Parathyroid adenoma (tissue), 2 donors: Measurements from ENCODE around the gene CXCL14.

ENCODE experiments used
- H2AFZ ChIP-seq: fragments of 300-600 bp; sonication (generic); one replicate; pipeline ENCODE4 v1.7.0; 2017; ENCODE audit warnings: antibody characterized with exemption, mild to moderate bottlenecking
- H3K27ac ChIP-seq: fragments of 300-600 bp; sonication (generic); one replicate; pipeline ENCODE4 v1.7.0; 2017
- H3K27me3 ChIP-seq: fragments of 300-600 bp; sonication (generic); one replicate; pipeline ENCODE4 v1.7.0; 2017; ENCODE audit warnings: low read length; ENCODE audit not compliant: control insufficient read depth, insufficient read depth
- H3K36me3 ChIP-seq: fragments of 300-600 bp; sonication (generic); one replicate; pipeline ENCODE4 v1.7.0; 2017; ENCODE audit warnings: low read length; ENCODE audit not compliant: control insufficient read depth, insufficient read depth
- H3K4me1 ChIP-seq: fragments of 300-600 bp; sonication (generic); one replicate; pipeline ENCODE4 v1.7.0; 2017; ENCODE audit warnings: control low read depth
- H3K4me2 ChIP-seq: fragments of 300-600 bp; sonication (generic); one replicate; pipeline ENCODE4 v1.7.0; 2017; ENCODE audit warnings: low read length
- H3K4me3 ChIP-seq: fragments of 300-600 bp; sonication (generic); one replicate; pipeline ENCODE4 v1.7.0; 2017; ENCODE audit warnings: low read depth, low read length
- H3K79me2 ChIP-seq: fragments of 300-600 bp; sonication (generic); one replicate; pipeline ENCODE4 v1.7.0; 2017; ENCODE audit warnings: control low read depth
- H3K9ac ChIP-seq: fragments of 300-600 bp; sonication (generic); one replicate; pipeline ENCODE4 v1.7.0; 2017; ENCODE audit warnings: mild to moderate bottlenecking
- H3K9me3 ChIP-seq: fragments of 300-600 bp; sonication (generic); one replicate; pipeline ENCODE4 v1.7.0; 2017; ENCODE audit warnings: low read length; ENCODE audit not compliant: control insufficient read depth
- TF ChIP-seq, protein P1 (sequence below): fragments of 300-600 bp; sonication (generic); IDR thresholded peaks from one replicate; pipeline ENCODE4 v1.7.0; 2017; ENCODE audit warnings: antibody characterized with exemption, mild to moderate bottlenecking
- donor health status: primary hyperparathyroidism.

The CXCL14 gene, protein sequence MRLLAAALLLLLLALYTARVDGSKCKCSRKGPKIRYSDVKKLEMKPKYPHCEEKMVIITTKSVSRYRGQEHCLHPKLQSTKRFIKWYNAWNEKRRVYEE

DNA sequence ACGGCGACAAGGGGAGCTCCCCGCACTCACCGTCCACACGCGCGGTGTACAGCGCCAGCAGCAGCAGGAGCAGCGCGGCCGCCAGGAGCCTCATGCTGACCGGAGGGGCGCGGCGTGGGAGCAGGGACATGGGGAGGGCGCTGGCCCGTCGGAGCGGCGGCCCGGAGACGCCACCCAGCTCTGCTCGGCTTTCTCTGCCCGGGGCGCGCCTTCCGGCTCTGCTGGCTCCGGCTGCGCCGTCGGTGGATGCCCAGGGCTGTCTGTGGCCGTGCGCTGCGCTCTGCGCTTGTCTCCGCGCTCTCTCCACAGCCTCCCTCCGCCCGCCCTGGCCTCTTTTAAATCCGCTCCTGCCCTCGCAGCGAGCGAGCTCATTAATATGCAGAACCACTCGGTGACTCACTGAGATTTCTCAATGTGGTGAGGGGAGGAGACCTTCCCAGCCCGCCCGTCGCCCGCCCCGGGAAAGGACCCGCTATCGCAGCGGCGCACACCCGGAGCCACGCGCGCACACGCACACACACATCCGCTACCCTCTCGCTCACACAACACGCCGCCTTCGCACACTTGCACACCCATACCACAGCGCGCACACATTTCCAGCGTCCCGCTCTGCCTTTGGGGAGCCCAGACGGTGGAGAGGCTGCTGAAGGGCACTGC is at the start of gene CXCL14:
Gene CXCL14, minus strand, starts transcription at position 307 of the 657 bp plus-strand sequence. Its CDS starts 213 bp downstream, at position 94.
- no peaks in the 10 kb centered on the region for H3K4me1 ChIP-seq
- no peak within 1 kb of the TSS for H3K9ac ChIP-seq
- H3K9me3 ChIP-seq = no peaks in the 10 kb centered on the region
- H3K27ac ChIP-seq = no peak within 1 kb of the TSS
- H3K4me2 ChIP-seq = no peak within 1 kb of the TSS
- TF ChIP-seq, protein P1, sequence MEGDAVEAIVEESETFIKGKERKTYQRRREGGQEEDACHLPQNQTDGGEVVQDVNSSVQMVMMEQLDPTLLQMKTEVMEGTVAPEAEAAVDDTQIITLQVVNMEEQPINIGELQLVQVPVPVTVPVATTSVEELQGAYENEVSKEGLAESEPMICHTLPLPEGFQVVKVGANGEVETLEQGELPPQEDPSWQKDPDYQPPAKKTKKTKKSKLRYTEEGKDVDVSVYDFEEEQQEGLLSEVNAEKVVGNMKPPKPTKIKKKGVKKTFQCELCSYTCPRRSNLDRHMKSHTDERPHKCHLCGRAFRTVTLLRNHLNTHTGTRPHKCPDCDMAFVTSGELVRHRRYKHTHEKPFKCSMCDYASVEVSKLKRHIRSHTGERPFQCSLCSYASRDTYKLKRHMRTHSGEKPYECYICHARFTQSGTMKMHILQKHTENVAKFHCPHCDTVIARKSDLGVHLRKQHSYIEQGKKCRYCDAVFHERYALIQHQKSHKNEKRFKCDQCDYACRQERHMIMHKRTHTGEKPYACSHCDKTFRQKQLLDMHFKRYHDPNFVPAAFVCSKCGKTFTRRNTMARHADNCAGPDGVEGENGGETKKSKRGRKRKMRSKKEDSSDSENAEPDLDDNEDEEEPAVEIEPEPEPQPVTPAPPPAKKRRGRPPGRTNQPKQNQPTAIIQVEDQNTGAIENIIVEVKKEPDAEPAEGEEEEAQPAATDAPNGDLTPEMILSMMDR = no peak
- H3K4me3 ChIP-seq = no peak within 1 kb of the TSS
- H3K27me3 ChIP-seq = peaks cover 2% of the 10 kb centered on the region
- H2AFZ ChIP-seq = no peak within 1 kb of the TSS
- H3K79me2 ChIP-seq = no peaks in the 10 kb centered on the region
- no peaks in the 10 kb centered on the region for H3K36me3 ChIP-seq

DNA sequence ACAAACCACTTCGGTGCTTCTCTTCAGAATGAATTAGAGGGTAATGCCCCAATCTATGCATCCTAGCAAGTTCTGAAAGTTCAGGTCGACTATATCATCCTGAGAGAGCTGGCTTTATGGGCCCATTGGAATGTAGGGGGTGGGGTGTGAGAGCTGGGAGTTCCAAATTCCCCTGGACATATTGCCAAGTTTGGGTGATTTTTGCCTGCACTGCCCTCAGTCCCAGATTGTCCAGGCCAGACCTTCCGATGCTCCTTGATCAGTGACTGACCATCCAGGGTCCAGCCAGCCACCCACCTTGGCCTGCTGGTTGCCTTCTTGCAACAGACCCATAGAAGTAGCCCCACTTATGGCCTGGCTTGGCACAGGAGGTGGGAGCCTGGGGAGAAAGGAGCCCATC is 47.8 kb upstream of the CXCL14 start:
- no peak overlapping the region for H3K4me3 ChIP-seq
- H3K4me2 ChIP-seq = no peak overlapping the region
- H3K9me3 ChIP-seq = no peaks in the 10 kb centered on the region
- no peak overlapping the region for H3K9ac ChIP-seq
- H2AFZ ChIP-seq = no peak overlapping the region
- no peaks in the 10 kb centered on the region for H3K27me3 ChIP-seq
- TF ChIP-seq, protein P1 = no peak
- no peaks in the 10 kb centered on the region for H3K36me3 ChIP-seq
- no peak overlapping the region for H3K27ac ChIP-seq
- H3K4me1 ChIP-seq = no peaks in the 10 kb centered on the region
- H3K79me2 ChIP-seq = no peaks in the 10 kb centered on the region

DNA sequence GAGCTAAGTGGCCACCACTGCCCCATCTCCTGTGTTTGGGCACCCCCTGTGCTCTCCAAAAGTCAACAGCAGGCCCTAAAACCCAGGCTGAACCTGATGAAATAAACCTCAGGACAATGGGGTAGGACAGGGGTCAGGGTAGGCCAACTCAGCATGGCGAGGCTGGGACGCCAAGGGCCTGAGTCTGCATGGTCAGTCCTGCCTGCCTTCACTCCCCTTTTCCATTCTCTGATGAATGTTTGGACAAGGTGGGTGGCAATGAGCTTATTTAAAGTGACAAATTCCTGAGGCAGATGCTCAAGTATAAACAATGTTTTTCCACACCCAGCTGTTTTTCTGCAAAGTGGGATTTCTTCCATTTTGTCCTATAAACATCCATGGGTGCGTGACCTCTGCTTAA is 47.2 kb upstream of the CXCL14 start:
- H3K27ac ChIP-seq = no peak overlapping the region
- H2AFZ ChIP-seq = no peak overlapping the region
- H3K4me2 ChIP-seq = no peak overlapping the region
- H3K36me3 ChIP-seq = no peaks in the 10 kb centered on the region
- H3K79me2 ChIP-seq = no peaks in the 10 kb centered on the region
- no peaks in the 10 kb centered on the region for H3K4me1 ChIP-seq
- no peaks in the 10 kb centered on the region for H3K9me3 ChIP-seq
- no peak overlapping the region for H3K9ac ChIP-seq
- H3K27me3 ChIP-seq = no peaks in the 10 kb centered on the region
- H3K4me3 ChIP-seq = no peak overlapping the region
- TF ChIP-seq, protein P1 = no peak

DNA sequence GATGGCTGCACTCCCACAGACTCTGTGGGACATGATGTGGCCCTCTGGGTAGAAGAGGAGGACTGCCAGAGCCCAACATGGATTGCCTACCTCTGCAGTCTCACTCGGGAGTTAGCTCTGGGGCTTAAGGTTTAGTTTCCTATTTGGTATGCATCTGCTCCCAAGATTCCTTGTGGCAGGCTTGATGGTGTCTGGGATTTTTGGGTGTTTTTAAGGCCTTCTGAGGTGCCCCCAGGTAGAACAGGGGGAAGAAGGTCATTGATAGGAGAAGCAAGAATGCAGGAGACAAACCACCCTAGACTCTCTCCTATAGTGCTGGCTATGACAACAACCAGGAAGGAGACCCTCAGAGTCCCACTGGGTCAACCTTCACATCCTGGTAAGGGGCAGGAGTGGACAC is 46.7 kb upstream of the CXCL14 start:
- Histone ChIP-seq H3K4me1 (no peaks in the 10 kb centered on the region), H3K27me3 (no peaks in the 10 kb centered on the region)

More for the DNA sequence above, 46.7 kb upstream of the CXCL14 start:
- Histone ChIP-seq H3K4me2 (no peak overlapping the region), H3K9ac (no peak overlapping the region), H3K36me3 (no peaks in the 10 kb centered on the region), H2AFZ (no peak overlapping the region), H3K27ac (no peak overlapping the region), H3K4me3 (no peak overlapping the region), H3K79me2 (no peaks in the 10 kb centered on the region), H3K9me3 (no peaks in the 10 kb centered on the region)
- TF ChIP-seq, protein P1 = no peak
